HG02759 (cell line): ENCODE data around the gene AXIN1.

ENCODE experiments used
- ATAC-seq: cut with Tn5 transposase; IDR thresholded peaks from one replicate; pipeline ENCODE4 v1.9.1; 2021; ENCODE audit warnings: mild to moderate bottlenecking, moderate library complexity; ENCODE audit not compliant: unreplicated experiment

The AXIN1 gene

GRCh38 chr16:253833-254232, 98.7 kb downstream of the AXIN1 start:
- ATAC-seq, result no peak

- no peak for ATAC-seq
Measured at GRCh38 chr16:252366-253337, 99.9 kb downstream of the AXIN1 start.

- no peak for ATAC-seq
Measured at GRCh38 chr16:249431-249830, 103.1 kb downstream of the AXIN1 start.

GRCh38 chr16:247027-247426, 105.5 kb downstream of the AXIN1 start:
- ATAC-seq, result no peak

- no peak for ATAC-seq
Measured at GRCh38 chr16:245105-245504, 107.4 kb downstream of the AXIN1 start.

- no peak for ATAC-seq
Measured at GRCh38 chr16:243348-243747, 109.2 kb downstream of the AXIN1 start.

- ATAC-seq, result no peak
Measured at GRCh38 chr16:242281-242680, 110.2 kb downstream of the AXIN1 start.

- ATAC-seq, result no peak
Measured at GRCh38 chr16:240559-240958, 112.0 kb downstream of the AXIN1 start.

- no peak for ATAC-seq
Measured at GRCh38 chr16:239948-240277, 112.6 kb downstream of the AXIN1 start.
